Glomerular endothelial cell (primary cell): ENCODE results near the gene ZNF821. TPM values are rescaled to one million over a fixed set of nuclear protein-coding genes. Genes with fewer than 3 reads are reported as not detected.
"Not testable (repeated sequence)": the region's sequence is repeated elsewhere in the genome, so short reads cannot be mapped to it uniquely, and the experiment has no call there.

Source experiments
- DNase-seq: peaks from one replicate; pipeline ENCODE4 v3.0.0-alpha.2; 2011; ENCODE audit warnings: low read depth, low spot score; ENCODE audit errors: extremely low read depth
- total RNA-seq: library from RNA; depleted of rRNA; stranded (reverse); fragments of >200 nt; gene quantifications from 2 replicates; pipeline ENCODE4 v1.2.3, GENCODE V29; 2015

The ZNF821 gene
- total RNA-seq, 1 donor from 2014 or later = 9.0 TPM

- DNase-seq = no peak
These were observed 20.0 kb downstream of the ZNF821 start for GRCh38 chr16:71863995-71864394.

DNA sequence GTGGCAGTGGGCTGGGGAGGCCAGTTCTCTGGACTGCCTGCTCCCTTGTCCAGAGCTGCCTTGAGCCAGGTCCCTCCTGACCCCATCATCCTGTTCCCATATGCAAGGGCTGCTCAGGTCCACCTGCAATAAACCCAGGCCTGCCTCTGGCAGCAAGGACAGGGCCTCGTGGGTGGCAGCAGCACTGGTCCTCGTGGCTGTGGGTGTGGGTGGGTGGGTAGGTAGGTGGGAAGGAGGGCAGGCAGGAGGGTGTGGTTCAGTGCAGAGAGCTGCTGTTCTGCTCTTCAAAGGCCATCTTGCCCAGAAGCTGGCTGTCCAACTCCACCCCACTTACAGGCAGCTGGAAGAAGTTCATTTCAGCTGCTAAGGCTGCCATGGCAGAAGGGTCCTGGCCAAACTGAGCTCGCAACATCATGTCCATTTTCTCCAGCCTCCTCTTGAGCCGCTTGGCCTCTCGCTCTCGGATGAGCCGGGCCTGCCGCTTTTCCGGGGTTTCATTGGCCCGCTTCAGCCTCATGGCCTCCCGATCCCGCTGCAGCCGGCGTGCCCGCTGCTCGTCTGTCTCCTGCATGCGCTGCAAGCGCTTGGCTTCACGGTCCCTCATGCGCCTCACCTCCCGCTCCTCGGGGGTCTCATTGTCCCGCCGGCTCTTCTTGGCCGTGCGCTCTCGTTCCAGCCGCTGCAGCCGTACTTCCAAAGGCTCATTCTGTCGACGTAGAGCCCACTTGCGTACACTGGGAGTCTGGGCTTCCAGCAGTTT is 24.0 kb downstream of the ZNF821 start:
- DNase-seq = no peak

GRCh38 chr16:71855937-71856662 is 27.9 kb downstream of the ZNF821 start:
- DNase-seq = no peak

DNA sequence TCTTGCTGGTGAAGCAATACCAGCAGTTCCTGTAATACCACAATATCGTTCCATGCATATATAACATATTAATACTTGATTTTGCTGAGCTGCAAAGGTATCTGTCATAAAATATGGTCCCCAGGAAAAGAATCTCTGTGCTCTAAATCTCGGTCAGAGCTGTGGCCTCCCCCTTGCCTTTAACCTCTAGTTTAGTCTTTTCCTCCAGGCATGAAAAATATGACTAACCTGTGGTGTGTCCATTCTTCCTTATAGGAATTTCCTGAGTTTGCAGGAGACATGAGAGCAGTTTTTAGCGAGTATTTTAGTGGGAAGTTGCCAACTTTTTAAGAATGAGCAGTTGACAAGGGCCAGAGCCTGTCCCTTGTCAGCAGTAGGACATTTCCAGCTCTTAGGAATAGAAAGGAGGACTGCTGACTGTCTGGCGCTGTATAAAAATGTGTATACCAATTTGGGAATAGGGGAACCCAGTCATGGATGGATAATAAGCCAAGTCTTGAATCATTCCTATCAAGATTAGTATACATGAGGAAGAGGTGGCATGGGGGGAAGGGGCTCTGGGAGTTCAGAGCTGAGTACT is 29.5 kb downstream of the ZNF821 start:
- DNase-seq = no peak

DNA sequence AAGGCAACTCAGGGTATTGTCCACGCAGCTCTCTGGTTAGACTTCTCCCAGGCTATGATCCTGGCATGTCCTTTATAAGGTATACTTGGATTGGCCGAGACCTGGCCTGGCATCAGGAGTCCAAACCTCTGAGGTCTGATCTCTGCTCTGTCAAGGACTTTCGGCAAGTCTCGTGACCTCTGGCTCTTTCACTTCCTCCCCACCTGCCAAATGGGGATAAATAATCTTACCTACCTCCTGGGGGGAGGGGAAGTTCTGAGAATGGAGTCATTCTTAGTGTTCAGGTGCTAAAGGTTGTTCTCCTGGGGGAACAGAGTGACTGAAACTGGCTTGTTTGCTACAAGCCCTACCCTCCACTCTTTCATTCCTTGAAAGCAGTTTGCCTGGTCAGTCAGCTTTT is 30.6 kb downstream of the ZNF821 start:
- DNase-seq = no peak

GRCh38 chr16:71852561-71852960 is 31.4 kb downstream of the ZNF821 start:
- no peak for DNase-seq

GRCh38 chr16:71852158-71852557 is 31.8 kb downstream of the ZNF821 start:
- no peak for DNase-seq

DNA sequence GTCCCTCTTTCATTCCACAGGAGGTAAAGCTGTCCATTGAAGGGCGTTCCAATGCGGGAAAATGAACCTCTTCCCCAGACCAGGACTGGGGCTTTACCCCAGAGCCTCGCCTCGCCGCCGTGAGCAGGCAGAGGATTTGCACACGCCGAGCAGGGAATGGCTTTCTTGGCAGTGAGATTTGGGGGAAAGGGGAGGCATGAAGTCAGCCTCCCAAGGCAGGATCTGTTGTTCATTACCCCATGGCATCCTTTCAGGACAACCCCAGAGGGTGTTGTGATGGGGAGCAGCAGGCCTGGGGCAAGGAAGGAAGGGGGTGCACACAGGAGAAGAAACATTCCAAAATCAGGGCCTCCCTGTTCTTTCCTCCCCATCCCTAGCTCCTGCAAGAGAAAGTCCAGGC is 32.2 kb downstream of the ZNF821 start:
- DNase-seq = no peak

DNA sequence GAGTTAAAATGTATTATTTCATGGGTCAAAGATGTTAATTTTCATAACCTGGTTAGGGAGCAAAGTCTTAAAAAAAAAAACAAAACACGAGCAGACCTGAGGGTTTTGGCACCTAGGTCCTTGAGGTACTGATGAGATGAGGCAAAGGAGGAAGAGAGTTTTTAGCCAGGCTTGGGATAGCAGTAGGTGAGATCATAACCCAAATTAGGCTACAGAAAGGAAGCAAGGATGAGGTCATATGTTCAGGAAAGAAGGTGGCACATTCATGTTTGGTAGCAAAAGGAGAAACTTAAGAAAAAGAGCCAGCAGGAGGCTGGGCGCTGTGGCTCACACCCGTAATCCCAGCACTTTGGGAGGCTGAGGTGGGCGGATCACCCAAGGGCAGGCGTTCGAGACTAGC is 35.4 kb downstream of the ZNF821 start:
- no peak for DNase-seq

GRCh38 chr16:71847096-71847495 is 36.9 kb downstream of the ZNF821 start:
- DNase-seq = no peak

GRCh38 chr16:71846431-71846830 is 37.6 kb downstream of the ZNF821 start:
- DNase-seq = no peak

GRCh38 chr16:71845639-71846430 is 38.1 kb downstream of the ZNF821 start, which contains the start of gene ATXN1L:
Gene ATXN1L, plus strand, starts transcription at chr16:71845976. Its CDS starts 3,765 bp downstream, at chr16:71849741.
- no peak for DNase-seq

- DNase-seq = no peak
These were observed 40.4 kb downstream of the ZNF821 start for GRCh38 chr16:71843572-71843971.

GRCh38 chr16:71840052-71840451 is 43.9 kb downstream of the ZNF821 start:
- no peak for DNase-seq

DNA sequence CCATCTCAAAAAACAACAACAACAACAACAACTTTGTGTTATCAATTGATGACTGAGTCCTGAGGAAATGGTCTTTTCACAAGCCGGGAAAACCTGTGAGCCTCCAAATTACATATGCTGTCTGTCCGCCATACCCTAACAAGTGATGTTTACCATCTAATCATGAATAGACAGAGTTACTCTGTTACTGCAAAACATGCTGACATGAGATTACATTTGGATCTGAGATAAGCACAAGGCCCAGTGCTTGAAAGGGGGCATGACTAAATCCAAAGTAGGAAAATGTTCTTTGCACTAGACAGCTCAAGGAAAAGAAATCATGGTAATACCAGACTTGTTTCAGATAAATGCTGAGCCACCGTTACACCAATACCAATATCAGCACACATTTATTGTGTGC is 46.8 kb downstream of the ZNF821 start:
- no peak for DNase-seq

DNA sequence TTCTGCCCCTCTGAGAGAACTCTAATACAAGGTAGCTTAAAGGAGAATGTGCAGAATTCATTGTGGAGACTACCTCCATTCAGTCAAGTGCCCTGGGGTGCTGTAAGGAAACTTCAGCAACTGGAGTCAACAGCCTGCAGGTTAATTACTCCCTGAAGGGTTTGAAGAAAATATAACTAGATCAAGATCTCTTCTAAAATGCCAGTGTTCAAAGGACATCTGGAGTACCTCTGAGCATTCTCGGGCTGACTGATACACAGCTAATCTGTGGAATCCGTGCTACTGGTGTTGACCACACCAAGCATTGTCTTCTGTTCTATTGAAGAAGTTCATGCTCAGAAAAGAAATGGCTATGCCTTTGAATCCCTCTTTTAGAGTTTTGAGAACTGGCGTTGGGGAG is 49.7 kb downstream of the ZNF821 start:
- no peak for DNase-seq

- DNase-seq = not testable (repeated sequence)
These were observed 51.9 kb downstream of the ZNF821 start for GRCh38 chr16:71832112-71832511.

DNA sequence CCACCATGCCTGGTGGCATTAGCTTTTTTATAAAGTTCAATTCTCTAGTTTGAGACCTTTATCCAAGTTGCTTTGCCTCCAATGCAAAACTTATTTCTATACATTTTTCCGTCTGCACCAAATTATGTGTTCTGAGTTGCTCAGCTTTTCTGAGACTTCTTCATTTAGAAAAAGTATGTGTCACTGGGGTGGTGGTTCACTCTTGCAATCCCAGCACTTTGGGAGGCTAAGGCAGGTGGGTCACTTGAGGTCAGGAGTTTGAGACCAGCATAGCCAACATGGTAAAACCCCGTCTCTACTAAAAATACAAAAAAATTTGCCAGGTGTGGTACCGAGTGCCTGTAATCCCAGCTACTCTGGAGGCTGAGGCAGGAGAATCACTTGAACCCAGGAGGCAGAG is 52.3 kb downstream of the ZNF821 start:
- not testable (repeated sequence) for DNase-seq

GRCh38 chr16:71830359-71830758 is 53.6 kb downstream of the ZNF821 start:
- DNase-seq = no peak

DNA sequence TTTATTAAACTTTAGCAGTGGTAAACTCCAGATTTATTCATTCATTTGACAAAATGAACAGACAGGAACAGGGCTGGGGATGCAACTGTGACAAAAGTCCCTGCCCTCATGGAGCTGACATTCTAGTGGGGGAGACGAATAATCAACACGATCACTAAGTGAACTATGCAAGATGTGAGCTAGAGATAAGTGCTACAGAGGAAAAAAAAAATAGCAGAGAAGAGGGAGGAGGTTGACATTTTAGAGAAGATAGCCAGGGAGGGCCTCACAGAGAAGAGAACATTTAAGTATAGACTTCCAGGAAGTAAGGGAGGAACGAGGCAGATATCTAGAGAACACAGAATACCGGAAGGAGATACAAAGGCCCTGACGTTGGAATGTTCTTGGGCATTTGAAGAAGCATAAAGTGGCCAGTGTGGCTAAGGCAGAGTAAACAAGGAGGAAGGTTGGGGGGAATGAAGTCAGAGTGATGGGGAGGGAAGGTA is 57.4 kb downstream of the ZNF821 start:
- DNase-seq = no peak

DNA sequence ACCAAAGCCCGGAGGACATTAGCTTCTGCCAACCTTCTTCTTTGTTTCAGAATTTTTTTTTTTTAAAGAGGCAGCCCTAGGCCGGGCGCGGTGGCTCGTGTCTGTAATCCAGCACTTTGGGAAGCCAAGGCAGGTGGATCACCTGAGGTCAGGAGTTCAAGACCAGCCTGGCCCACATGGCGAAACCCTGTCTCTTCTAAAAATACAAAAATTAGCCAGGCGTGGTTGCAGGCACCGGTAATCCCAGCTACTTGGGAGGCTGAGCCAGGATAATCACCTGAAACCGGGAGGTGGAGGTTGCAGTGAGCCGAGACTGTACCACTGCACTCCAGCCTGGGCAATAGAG is 66.9 kb downstream of the ZNF821 start:
- DNase-seq = not testable (repeated sequence)
